Osteocyte (in vitro differentiated cells): ENCODE data around the gene CCAR1. TPM values are rescaled to one million over a fixed set of nuclear protein-coding genes. Genes with fewer than 3 reads are reported as not detected.
"Not testable (repeated sequence)": the region's sequence is repeated elsewhere in the genome, so short reads cannot be mapped to it uniquely, and the experiment has no call there.

Source experiments
- DNase-seq: peaks from one replicate; pipeline ENCODE4 v3.0.0; 2021; ENCODE audit warnings: mixed read lengths; ENCODE audit not compliant: unreplicated experiment; ENCODE audit errors: extremely low spot score
- H3K27ac Mint-ChIP-seq: one replicate; pipeline ENCODE4 v1.8.0; 2021; ENCODE audit warnings: mild to moderate bottlenecking, mixed read lengths; ENCODE audit not compliant: unreplicated experiment
- H3K27me3 Mint-ChIP-seq: one replicate; pipeline ENCODE4 v1.8.0; 2021; ENCODE audit warnings: mixed read lengths; ENCODE audit not compliant: unreplicated experiment
- H3K36me3 Mint-ChIP-seq: one replicate; pipeline ENCODE4 v1.8.0; 2021; ENCODE audit warnings: mixed read lengths; ENCODE audit not compliant: unreplicated experiment
- H3K4me1 Mint-ChIP-seq: one replicate; pipeline ENCODE4 v1.8.0; 2021; ENCODE audit warnings: mixed read lengths; ENCODE audit not compliant: unreplicated experiment
- H3K4me3 Mint-ChIP-seq: one replicate; pipeline ENCODE4 v1.8.0; 2021; ENCODE audit warnings: mild to moderate bottlenecking, moderate library complexity, mixed read lengths; ENCODE audit not compliant: unreplicated experiment
- H3K9me3 Mint-ChIP-seq: one replicate; pipeline ENCODE4 v1.8.0; 2021; ENCODE audit warnings: mixed read lengths; ENCODE audit not compliant: unreplicated experiment
- total RNA-seq: library from RNA; stranded (reverse); gene quantifications from 2 replicates; pipeline ENCODE4 v1.2.1, GENCODE V29; 2021
- TF ChIP-seq, protein P1 (sequence below): fragments of 200-600 bp; sonication (generic); IDR thresholded peaks from 2 replicates; pipeline ENCODE4 v1.5.0; 2021; ENCODE audit warnings: antibody characterized with exemption, mild to moderate bottlenecking, moderate library complexity

CCAR1 gene
- total RNA-seq, 1 donor from 2014 or later = 75.9 TPM

DNA sequence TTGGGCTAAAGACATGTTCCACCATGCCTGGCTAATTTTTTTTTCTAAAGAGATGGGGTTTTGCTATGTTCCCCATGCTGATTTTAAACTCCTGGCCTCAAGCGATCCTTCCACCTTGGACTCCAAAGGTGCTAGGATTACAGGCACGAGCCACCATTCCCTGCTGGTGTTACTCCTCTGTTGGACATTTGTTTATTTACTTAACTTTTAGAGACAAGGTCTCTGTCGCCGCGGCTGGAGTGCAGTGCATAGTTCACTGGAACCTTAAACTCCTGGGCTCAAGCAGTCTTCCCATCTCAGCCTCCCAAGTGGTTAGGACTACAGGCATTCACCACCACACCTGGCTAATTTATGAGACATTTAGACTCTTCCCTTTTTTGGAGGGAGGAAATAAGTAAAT, 38.9 kb downstream of the CCAR1 start:
- H3K4me1 Mint-ChIP-seq = no peaks in the 10 kb centered on the region
- DNase-seq = no peak
- H3K9me3 Mint-ChIP-seq = no peaks in the 10 kb centered on the region
- peaks cover 28% of the 10 kb centered on the region for H3K36me3 Mint-ChIP-seq
- no peak overlapping the region for H3K27ac Mint-ChIP-seq
- TF ChIP-seq, protein P1, sequence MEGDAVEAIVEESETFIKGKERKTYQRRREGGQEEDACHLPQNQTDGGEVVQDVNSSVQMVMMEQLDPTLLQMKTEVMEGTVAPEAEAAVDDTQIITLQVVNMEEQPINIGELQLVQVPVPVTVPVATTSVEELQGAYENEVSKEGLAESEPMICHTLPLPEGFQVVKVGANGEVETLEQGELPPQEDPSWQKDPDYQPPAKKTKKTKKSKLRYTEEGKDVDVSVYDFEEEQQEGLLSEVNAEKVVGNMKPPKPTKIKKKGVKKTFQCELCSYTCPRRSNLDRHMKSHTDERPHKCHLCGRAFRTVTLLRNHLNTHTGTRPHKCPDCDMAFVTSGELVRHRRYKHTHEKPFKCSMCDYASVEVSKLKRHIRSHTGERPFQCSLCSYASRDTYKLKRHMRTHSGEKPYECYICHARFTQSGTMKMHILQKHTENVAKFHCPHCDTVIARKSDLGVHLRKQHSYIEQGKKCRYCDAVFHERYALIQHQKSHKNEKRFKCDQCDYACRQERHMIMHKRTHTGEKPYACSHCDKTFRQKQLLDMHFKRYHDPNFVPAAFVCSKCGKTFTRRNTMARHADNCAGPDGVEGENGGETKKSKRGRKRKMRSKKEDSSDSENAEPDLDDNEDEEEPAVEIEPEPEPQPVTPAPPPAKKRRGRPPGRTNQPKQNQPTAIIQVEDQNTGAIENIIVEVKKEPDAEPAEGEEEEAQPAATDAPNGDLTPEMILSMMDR = no peak
- no peaks in the 10 kb centered on the region for H3K27me3 Mint-ChIP-seq
- no peak overlapping the region for H3K4me3 Mint-ChIP-seq

DNA sequence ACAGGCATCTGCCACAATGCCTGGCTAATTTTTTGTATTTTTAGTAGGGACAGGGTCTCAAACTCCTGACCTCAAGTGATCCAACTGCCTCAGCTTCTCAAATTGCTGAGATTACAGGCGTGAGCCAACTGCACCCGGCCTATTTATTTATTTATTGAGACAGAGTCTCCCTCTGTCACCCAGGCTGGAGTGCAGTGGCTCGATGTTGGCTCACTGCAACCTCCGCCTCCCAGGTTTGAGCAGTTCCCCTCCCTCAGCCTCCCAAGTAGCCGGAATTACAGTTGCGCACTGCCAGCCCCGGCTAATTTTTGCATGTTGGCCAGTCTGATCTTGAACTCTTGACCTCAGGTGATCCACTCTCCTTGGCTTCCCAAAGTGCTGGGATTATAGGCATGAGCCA, 46.4 kb downstream of the CCAR1 start:
- not testable (repeated sequence) for H3K4me3 Mint-ChIP-seq, H3K27ac Mint-ChIP-seq, H3K27me3 Mint-ChIP-seq, H3K4me1 Mint-ChIP-seq, H3K9me3 Mint-ChIP-seq
- H3K36me3 Mint-ChIP-seq = peaks cover 28% of the 10 kb centered on the region
- peak; percentile 54 for DNase-seq

DNA sequence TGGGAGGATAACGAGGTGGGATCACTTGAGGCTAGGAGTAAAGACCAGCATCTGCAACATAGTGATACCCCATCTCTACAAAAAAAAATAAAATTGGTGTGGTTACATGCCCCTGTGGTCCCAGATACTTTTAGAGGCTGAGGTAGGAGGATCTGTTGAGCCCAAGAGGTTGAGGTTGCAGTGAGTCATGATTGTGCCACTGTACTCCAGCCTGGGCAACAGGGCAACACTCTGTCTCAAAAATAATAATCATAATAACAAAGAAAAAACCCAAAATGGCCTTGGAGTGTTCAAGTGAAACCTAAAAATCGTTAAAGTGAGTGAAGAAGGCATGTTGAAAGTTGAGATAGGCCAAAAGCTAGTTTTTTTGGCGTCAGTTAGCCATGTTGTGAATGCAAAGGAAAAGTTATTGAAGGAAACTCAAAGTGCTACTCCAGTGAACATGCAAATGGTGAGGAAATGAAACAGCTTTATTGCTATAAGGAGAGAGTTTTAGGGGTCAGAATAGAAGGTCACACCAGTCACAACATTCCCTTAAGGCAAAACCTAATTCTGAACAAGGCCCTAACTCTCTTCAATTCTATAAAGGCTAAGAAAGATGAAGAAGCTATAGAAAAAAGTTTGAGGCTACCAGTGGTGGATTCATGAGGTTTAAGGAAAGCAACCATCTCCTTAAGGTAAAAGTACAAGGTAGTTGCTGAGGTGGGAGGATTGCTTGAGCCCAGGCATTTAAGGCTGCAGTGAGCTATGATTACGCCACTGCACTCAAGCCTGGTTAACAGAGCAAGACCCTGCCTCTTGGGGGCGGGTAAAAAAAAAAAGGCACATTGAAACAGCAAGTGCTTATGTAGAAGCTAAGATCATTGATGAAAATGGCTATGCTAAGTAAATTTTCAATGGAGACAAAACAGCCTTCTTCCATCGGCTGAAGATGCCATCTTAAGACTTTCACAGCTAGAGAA, 60.9 kb downstream of the CCAR1 start:
- H3K27ac Mint-ChIP-seq = no peak overlapping the region
- no peaks in the 10 kb centered on the region for H3K27me3 Mint-ChIP-seq
- H3K9me3 Mint-ChIP-seq = no peaks in the 10 kb centered on the region
- H3K36me3 Mint-ChIP-seq = peaks cover 60% of the 10 kb centered on the region
- peak; percentile 30 for DNase-seq
- no peaks in the 10 kb centered on the region for H3K4me1 Mint-ChIP-seq
- TF ChIP-seq, protein P1 = no peak
- H3K4me3 Mint-ChIP-seq = no peak overlapping the region

DNA sequence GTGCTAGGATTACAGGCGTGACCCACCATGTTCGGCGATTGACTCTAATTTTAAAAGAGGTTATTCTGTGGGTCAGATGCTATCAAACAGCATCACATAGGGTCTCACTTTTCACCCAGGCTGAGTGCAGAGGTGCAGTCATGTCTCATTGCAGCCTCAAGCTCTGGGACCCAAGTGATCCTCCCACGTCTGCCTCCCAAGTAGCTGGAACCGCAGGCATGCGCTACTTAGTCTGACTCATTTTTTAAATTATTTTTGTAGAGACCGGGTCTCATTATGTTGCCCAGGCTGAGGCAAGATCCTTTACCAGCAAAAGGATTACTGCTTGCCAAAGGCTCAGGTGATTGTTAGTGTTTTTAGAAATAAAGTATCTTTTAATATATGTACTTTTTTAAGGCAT, 63.4 kb downstream of the CCAR1 start:
- Mint-ChIP-seq H3K27me3 (no peaks in the 10 kb centered on the region), H3K36me3 (peaks cover 52% of the 10 kb centered on the region), H3K9me3 (no peaks in the 10 kb centered on the region), H3K4me1 (no peaks in the 10 kb centered on the region), H3K27ac (no peak overlapping the region), H3K4me3 (no peak overlapping the region)
- TF ChIP-seq, protein P1 = no peak
- DNase-seq = no peak

DNA sequence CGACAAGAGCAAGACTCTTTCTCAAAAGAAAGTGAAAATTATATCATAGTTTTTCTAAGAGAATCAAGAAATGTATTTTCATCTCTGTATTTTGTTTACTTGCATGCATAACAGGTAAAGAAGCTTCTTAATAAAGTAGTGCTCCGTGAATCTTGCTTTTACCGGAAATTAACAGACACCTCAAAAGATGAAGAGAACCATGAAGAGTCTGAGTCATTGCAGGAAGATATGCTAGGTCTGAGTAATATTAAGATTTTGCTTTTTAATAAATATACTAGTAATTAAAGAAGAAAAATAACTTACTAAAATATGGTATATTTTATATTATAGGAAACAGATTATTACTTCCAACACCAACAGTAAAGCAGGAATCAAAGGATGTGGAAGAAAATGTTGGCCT, 66.8 kb downstream of the CCAR1 start:
- TF ChIP-seq, protein P1 = no peak
- no peaks in the 10 kb centered on the region for H3K9me3 Mint-ChIP-seq

More for the DNA sequence above, 66.8 kb downstream of the CCAR1 start:
- Mint-ChIP-seq H3K27ac (no peak overlapping the region), H3K27me3 (no peaks in the 10 kb centered on the region), H3K4me1 (no peaks in the 10 kb centered on the region), H3K36me3 (peaks cover 39% of the 10 kb centered on the region), H3K4me3 (no peak overlapping the region)
- DNase-seq = no peak
